Colonic mucosa (tissue), 4 donors: Measurements from ENCODE around the gene RYR2. TPM values are rescaled to one million over a fixed set of nuclear protein-coding genes. Genes with fewer than 3 reads are reported as not detected.

Source experiments
- DNase-seq: peaks from one replicate; pipeline ENCODE4 v3.0.0-alpha.2; 2020
- H3K27ac ChIP-seq: fragments of 200-600 bp; one replicate; pipeline ENCODE4 v1.8.0; 2021
- H3K27me3 ChIP-seq: fragments of 200-600 bp; one replicate; pipeline ENCODE4 v1.8.0; 2021
- H3K36me3 ChIP-seq: fragments of 200-600 bp; one replicate; pipeline ENCODE4 v1.8.0; 2021
- H3K4me1 ChIP-seq: fragments of 200-600 bp; one replicate; pipeline ENCODE4 v1.8.0; 2021; ENCODE audit warnings: mild to moderate bottlenecking
- H3K4me3 ChIP-seq: fragments of 200-600 bp; one replicate; pipeline ENCODE4 v1.8.0; 2021
- H3K9ac ChIP-seq, 2 donors: one replicate each; pipeline ENCODE4 v1.7.0; 2013; ENCODE audit warnings: control low read depth in 2 of 2, low read depth in 2 of 2, low read length in 2 of 2
- H3K9me3 ChIP-seq: fragments of 200-600 bp; one replicate; pipeline ENCODE4 v1.8.0; 2021
- intact Hi-C: fragments of 100-400 bp; cut with DNase I; formaldehyde crosslinking; loops from one replicate; pipeline ENCODE4 v1.14.1; 2022
- total RNA-seq, 2 donors: library from RNA; stranded (reverse); fragmentation: NEBNext Ultra II Directional in 1 of 2; extraction: Animal tissue kit (Norgen Biotek cat#: 25700) in 1 of 2; gene quantifications; one replicate each; pipeline ENCODE4 v1.2.1, GENCODE V29; 2021
- TF ChIP-seq, protein P1 (sequence below): fragments of 200-600 bp; IDR thresholded peaks from one replicate; pipeline ENCODE4 v1.8.0; 2022; ENCODE audit warnings: antibody characterized with exemption, mild to moderate bottlenecking
- donor health status: healthy.
- donor health status: DM: no; HTN: no; CAD: no.
- donor health status: DM: no; HTN: no; CAD: no.

Gene RYR2
- total RNA-seq, 2 donors from 2014 or later, result 0.15 to 0.56 TPM

DNA sequence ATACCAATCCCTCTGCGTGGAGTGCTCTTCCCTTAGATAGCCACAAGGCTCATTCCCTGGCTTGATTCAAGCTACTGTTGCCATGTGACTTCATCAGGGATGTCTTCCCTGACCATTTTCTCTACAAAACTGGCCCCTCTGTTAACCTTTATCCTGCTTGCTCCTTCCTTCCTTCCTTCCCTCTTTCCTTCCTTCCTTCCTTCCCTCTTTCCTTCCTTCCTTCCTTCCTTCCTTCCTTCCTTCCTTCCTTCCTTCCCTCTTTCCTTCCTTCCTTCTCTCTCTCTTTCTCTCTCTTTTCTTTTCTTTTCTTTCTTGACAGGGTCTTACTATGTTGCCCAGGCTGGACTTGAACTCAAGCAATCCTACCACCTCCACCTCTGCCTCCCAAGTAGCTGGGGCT, 6.2 kb upstream of the RYR2 start:
- TF ChIP-seq, protein P1, sequence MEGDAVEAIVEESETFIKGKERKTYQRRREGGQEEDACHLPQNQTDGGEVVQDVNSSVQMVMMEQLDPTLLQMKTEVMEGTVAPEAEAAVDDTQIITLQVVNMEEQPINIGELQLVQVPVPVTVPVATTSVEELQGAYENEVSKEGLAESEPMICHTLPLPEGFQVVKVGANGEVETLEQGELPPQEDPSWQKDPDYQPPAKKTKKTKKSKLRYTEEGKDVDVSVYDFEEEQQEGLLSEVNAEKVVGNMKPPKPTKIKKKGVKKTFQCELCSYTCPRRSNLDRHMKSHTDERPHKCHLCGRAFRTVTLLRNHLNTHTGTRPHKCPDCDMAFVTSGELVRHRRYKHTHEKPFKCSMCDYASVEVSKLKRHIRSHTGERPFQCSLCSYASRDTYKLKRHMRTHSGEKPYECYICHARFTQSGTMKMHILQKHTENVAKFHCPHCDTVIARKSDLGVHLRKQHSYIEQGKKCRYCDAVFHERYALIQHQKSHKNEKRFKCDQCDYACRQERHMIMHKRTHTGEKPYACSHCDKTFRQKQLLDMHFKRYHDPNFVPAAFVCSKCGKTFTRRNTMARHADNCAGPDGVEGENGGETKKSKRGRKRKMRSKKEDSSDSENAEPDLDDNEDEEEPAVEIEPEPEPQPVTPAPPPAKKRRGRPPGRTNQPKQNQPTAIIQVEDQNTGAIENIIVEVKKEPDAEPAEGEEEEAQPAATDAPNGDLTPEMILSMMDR, result no peak
- DNase-seq, result no peak
- Histone ChIP-seq H3K9me3 (no peaks in the 10 kb centered on the region), H3K36me3 (no peaks in the 10 kb centered on the region), H3K27me3 (no peaks in the 10 kb centered on the region), H3K27ac (no peak overlapping the region), H3K4me3 (no peak overlapping the region), H3K9ac (no peak overlapping the region), H3K4me1 (no peaks in the 10 kb centered on the region)
- intact Hi-C loops, result no loop called here

DNA sequence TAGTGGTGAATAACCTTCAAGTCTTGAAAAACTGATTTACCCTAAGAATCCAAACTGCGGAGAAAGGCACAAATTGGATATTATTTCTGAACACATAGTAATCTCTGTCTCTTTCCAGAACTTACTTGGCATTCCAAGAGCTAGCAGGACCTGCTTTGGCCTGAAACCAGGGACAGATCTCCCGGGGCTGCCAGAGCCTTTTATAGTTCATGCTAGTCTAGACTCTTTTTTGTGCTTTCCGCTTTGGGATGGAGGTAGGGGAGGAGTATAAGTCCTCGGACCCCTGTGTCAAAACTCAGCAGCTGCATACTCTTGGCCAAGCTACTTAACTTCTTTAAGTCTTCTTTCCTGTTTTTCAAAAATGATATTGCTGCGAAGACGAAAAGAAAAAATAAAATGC, 3.8 kb upstream of the RYR2 start:
- no peak overlapping the region for H3K4me3 ChIP-seq
- no peak for DNase-seq
- no peak overlapping the region for H3K9ac ChIP-seq
- TF ChIP-seq, protein P1, result no peak
- no peaks in the 10 kb centered on the region for H3K9me3 ChIP-seq
- H3K4me1 ChIP-seq, result no peaks in the 10 kb centered on the region
- H3K36me3 ChIP-seq, result no peaks in the 10 kb centered on the region
- peaks cover 20% of the 10 kb centered on the region for H3K27me3 ChIP-seq
- intact Hi-C loops, result no loop called here
- H3K27ac ChIP-seq, result no peak overlapping the region

DNA sequence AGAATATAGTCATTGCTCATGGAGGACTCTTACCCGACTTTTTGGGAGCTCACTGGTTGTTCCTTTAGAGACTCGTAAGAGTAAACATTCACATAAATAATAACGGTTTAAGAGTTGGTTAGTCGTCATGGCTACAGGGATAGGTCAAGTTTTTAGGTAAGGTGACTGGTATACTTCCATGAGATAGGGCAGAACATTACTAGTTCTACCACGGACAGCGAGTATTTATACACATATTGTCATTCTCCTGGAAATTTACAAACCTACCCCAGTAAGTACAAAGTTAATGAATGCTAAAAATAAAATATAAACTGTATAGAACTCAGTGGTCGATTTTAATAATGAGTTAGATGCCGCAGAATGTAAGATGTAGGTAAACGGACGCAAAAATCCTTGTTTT, 1.2 kb upstream of the RYR2 start:
- DNase-seq, result no peak
- Histone ChIP-seq H3K9me3 (no peaks in the 10 kb centered on the region), H3K27ac (no peak overlapping the region), H3K27me3 (peaks cover 24% of the 10 kb centered on the region), H3K36me3 (no peaks in the 10 kb centered on the region), H3K9ac (no peak overlapping the region), H3K4me3 (no peak overlapping the region), H3K4me1 (no peaks in the 10 kb centered on the region)
- TF ChIP-seq, protein P1, result no peak
- intact Hi-C loops, result loop anchor here (10.0 kb wide), 1 partner anchor 344 kb away; no protein-coding TSS in a partner anchor

DNA sequence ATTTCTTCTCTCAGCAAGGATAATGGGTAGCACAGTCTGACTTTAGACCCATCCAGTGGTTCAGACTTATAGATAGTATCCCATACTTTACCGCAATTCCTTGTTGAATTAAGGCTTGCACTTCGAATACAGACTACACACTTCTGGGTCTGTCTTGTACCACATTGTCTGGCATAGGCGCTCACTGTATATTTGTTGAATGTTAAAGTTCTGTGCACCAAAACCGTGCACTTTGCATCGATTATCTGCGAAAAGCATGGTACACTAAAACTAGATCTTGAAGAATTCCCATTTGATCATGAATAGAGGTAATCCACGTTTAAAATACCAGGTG, 556 bp upstream of the RYR2 start:
- H3K4me1 ChIP-seq, result no peaks in the 10 kb centered on the region
- intact Hi-C loops, result loop anchor here (10.0 kb wide), 1 partner anchor 343 kb away; no protein-coding TSS in a partner anchor
- no peaks in the 10 kb centered on the region for H3K36me3 ChIP-seq
- DNase-seq, result no peak
- TF ChIP-seq, protein P1, result no peak
- H3K9me3 ChIP-seq, result no peaks in the 10 kb centered on the region
- H3K27me3 ChIP-seq, result peaks cover 24% of the 10 kb centered on the region
- no peak overlapping the region for H3K9ac ChIP-seq
- no peak overlapping the region for H3K4me3 ChIP-seq
- no peak overlapping the region for H3K27ac ChIP-seq

DNA sequence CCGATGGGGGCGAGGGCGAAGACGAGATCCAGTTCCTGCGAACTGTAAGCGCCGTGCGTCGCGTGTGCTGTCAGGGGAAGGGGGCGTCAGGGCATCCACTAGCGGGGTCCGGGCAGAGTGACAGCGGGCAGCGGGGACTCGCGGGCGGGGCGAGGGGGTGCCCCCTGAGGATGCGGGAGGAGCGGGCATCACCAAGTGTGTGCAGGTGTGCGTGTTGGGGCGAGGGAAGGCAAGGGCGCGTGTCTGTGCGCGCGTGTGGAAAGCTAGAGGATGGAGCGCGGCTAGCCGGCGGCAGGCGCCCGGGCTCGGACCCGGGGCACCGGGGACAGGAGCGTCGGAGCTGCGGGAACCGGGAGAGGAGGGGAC, 525 bp downstream of the RYR2 start:
- peaks cover 24% of the 10 kb centered on the region for H3K27me3 ChIP-seq
- no peak overlapping the region for H3K27ac ChIP-seq
- TF ChIP-seq, protein P1, result no peak
- no peaks in the 10 kb centered on the region for H3K9me3 ChIP-seq
- H3K9ac ChIP-seq, result no peak overlapping the region
- intact Hi-C loops, result loop anchor here (10.0 kb wide), 1 partner anchor 342 kb away; no protein-coding TSS in a partner anchor
- H3K36me3 ChIP-seq, result no peaks in the 10 kb centered on the region
- no peaks in the 10 kb centered on the region for H3K4me1 ChIP-seq
- peak overlapping the region; percentile 13 for H3K4me3 ChIP-seq
- no peak for DNase-seq
